ACHN (cell line): ENCODE measurements around the gene AGPS.
"Not testable (repeated sequence)": the region's sequence is repeated elsewhere in the genome, so short reads cannot be mapped to it uniquely, and the experiment has no call there.

Source experiments
- DNase-seq: peaks from one replicate; pipeline ENCODE4 v3.0.0-alpha.2; 2015
- in situ Hi-C: cut with HindIII; loops from 2 replicates; pipeline ENCODE4 v1.10.0; 2017; ENCODE audit warnings: low sequenced_read_pairs, low pct_ligation_motif_present, low pct_unique_long_range_greater_than_20kb

Gene AGPS

GRCh38 chr2:177537636-177538035 lies 145.1 kb downstream of the AGPS start:
- in situ Hi-C loops, result no loop called here
- no peak for DNase-seq

GRCh38 chr2:177538323-177538722 lies 145.8 kb downstream of the AGPS start:
- DNase-seq, result no peak
- in situ Hi-C loops, result no loop called here

- DNase-seq, result no peak
- in situ Hi-C loops, result no loop called here
Measured at GRCh38 chr2:177540283-177540682, 147.7 kb downstream of the AGPS start.

- in situ Hi-C loops, result no loop called here
Measured at GRCh38 chr2:177541258-177541991, 148.9 kb downstream of the AGPS start.

GRCh38 chr2:177542396-177542795 lies 149.8 kb downstream of the AGPS start:
- DNase-seq, result no peak
- in situ Hi-C loops, result no loop called here

More at GRCh38 chr2:177541258-177541991, 148.9 kb downstream of the AGPS start:
- no peak for DNase-seq

GRCh38 chr2:177543007-177543760 lies 150.6 kb downstream of the AGPS start:
- DNase-seq, result peak; percentile 82
- in situ Hi-C loops, result no loop called here

GRCh38 chr2:177545143-177545542 lies 152.6 kb downstream of the AGPS start:
- DNase-seq, result no peak
- in situ Hi-C loops, result no loop called here

GRCh38 chr2:177545981-177546585 lies 153.5 kb downstream of the AGPS start:
- in situ Hi-C loops, result no loop called here

GRCh38 chr2:177547122-177547521 lies 154.5 kb downstream of the AGPS start:
- in situ Hi-C loops, result no loop called here
- no peak for DNase-seq

More at GRCh38 chr2:177545981-177546585, 153.5 kb downstream of the AGPS start:
- no peak for DNase-seq

GRCh38 chr2:177547772-177548171 lies 155.2 kb downstream of the AGPS start:
- in situ Hi-C loops, result no loop called here
- DNase-seq, result no peak

- no peak for DNase-seq
- in situ Hi-C loops, result no loop called here
Measured at GRCh38 chr2:177548636-177549035, 156.1 kb downstream of the AGPS start.

- in situ Hi-C loops, result no loop called here
- no peak for DNase-seq
Measured at GRCh38 chr2:177549171-177549570, 156.6 kb downstream of the AGPS start.

- in situ Hi-C loops, result no loop called here
- no peak for DNase-seq
Measured at GRCh38 chr2:177550264-177551200, 158.0 kb downstream of the AGPS start.

- DNase-seq, in situ Hi-C loops: not testable (repeated sequence)
Measured at GRCh38 chr2:177551360-177551759, 158.8 kb downstream of the AGPS start.

GRCh38 chr2:177551989-177552421 lies 159.4 kb downstream of the AGPS start:
- no peak for DNase-seq
- in situ Hi-C loops, result no loop called here

- DNase-seq, result peak; percentile 92
- in situ Hi-C loops, result no loop called here
Measured at GRCh38 chr2:177552422-177553175, 160.0 kb downstream of the AGPS start.

GRCh38 chr2:177553176-177553884 lies 160.8 kb downstream of the AGPS start:
- in situ Hi-C loops, result no loop called here

More at GRCh38 chr2:177553176-177553884, 160.8 kb downstream of the AGPS start:
- DNase-seq, result peak; percentile 32
